GM12801 (cell line): Measurements from ENCODE around the gene GRIP2.

Experiments used
- CTCF ChIP-seq: IDR thresholded peaks from one replicate; pipeline ENCODE4 v1.5.1; 2011; ENCODE audit warnings: control low read depth; ENCODE audit not compliant: insufficient read length; ENCODE audit errors: extremely low read depth

The GRIP2 gene

GRCh38 chr3:14531856-14532395 is 8.2 kb downstream of the GRIP2 start:
- no peak for TF ChIP-seq CTCF

GRCh38 chr3:14528081-14528480 is 12.1 kb downstream of the GRIP2 start:
- TF ChIP-seq CTCF: no peak

GRCh38 chr3:14525685-14526631 is 14.2 kb downstream of the GRIP2 start:
- TF ChIP-seq CTCF: no peak

- TF ChIP-seq CTCF: no peak
Observed at GRCh38 chr3:14524920-14525660, 15.1 kb downstream of the GRIP2 start.

- no peak for TF ChIP-seq CTCF
Observed at GRCh38 chr3:14524311-14524711, 15.8 kb downstream of the GRIP2 start.

GRCh38 chr3:14523792-14524191 is 16.4 kb downstream of the GRIP2 start:
- no peak for TF ChIP-seq CTCF

GRCh38 chr3:14522768-14523167 is 17.4 kb downstream of the GRIP2 start:
- TF ChIP-seq CTCF: no peak
